LNCaP clone FGC (cell line): ENCODE data around the gene C1orf226.

ENCODE experiments used
- DNase-seq: peaks from one replicate; pipeline ENCODE4 v3.0.0-alpha.2; 2011; ENCODE audit warnings: low read depth
- H3K4me3 ChIP-seq: 2 replicates; pipeline ENCODE4 v1.5.1; 2011; ENCODE audit warnings: mild to moderate bottlenecking, low read depth, low read length, control low read depth
- CTCF ChIP-seq: IDR thresholded peaks from 2 replicates; pipeline ENCODE4 v1.5.1; 2012; ENCODE audit warnings: mild to moderate bottlenecking; ENCODE audit not compliant: control insufficient read depth, insufficient read depth; ENCODE audit errors: extremely low read depth

C1orf226 gene

GRCh38 chr1:162388615-162389014 lies 7.1 kb downstream of the C1orf226 start:
- no peak overlapping the region for H3K4me3 ChIP-seq
- DNase-seq: no peak
- TF ChIP-seq CTCF: no peak

GRCh38 chr1:162389021-162389818 lies 7.7 kb downstream of the C1orf226 start:
- no peak overlapping the region for H3K4me3 ChIP-seq
- no peak for DNase-seq
- no peak for TF ChIP-seq CTCF

- DNase-seq: no peak
- TF ChIP-seq CTCF: no peak
- no peak overlapping the region for H3K4me3 ChIP-seq
These were observed 8.4 kb downstream of the C1orf226 start for GRCh38 chr1:162389971-162390370.

- TF ChIP-seq CTCF: no peak
- H3K4me3 ChIP-seq: no peak overlapping the region
- no peak for DNase-seq
These were observed 9.1 kb downstream of the C1orf226 start for GRCh38 chr1:162390396-162391185.

- TF ChIP-seq CTCF: peak; percentile 85
- H3K4me3 ChIP-seq: no peak overlapping the region
- peak; percentile 39 for DNase-seq
These were observed 10.4 kb downstream of the C1orf226 start for GRCh38 chr1:162391790-162392563.

- DNase-seq: no peak
- H3K4me3 ChIP-seq: no peak overlapping the region
- TF ChIP-seq CTCF: no peak
These were observed 14.8 kb downstream of the C1orf226 start for GRCh38 chr1:162396201-162396906.
